GM23338 (cell line): ENCODE data around the gene U2AF1L4. TPM values are rescaled to one million over a fixed set of nuclear protein-coding genes. Genes with fewer than 3 reads are reported as not detected.

Source experiments
- ATAC-seq: fragments of 200-7000 bp; cut with Tn5 transposase; 3 replicates; pipeline ENCODE4 v1.9.1; 2020
- DNase-seq: peaks from one replicate; pipeline ENCODE4 v3.0.0-alpha.2; 2015; ENCODE audit warnings: low spot score
- H2AFZ ChIP-seq: fragments of 200-600 bp; sonication (generic); 2 replicates; pipeline ENCODE4 v1.8.0; 2016; ENCODE audit warnings: antibody characterized with exemption, mild to moderate bottlenecking, moderate library complexity
- H3F3A ChIP-seq: fragments of 200-600 bp; sonication (generic); replicated peaks from 2 replicates; pipeline ENCODE4 v1.8.0; 2017; ENCODE audit warnings: antibody characterized with exemption, mixed run types, low read depth
- H3K27ac ChIP-seq: fragments of 200-600 bp; sonication (generic); 2 replicates; pipeline ENCODE4 v1.6.1; 2016; ENCODE audit warnings: low read depth
- H3K27me3 ChIP-seq: fragments of 200-600 bp; sonication (generic); 2 replicates; pipeline ENCODE4 v1.8.0; 2016; ENCODE audit warnings: mild to moderate bottlenecking, mixed run types, moderate library complexity; ENCODE audit not compliant: insufficient read depth
- H3K36me3 ChIP-seq: fragments of 200-600 bp; sonication (generic); 2 replicates; pipeline ENCODE4 v1.8.0; 2016; ENCODE audit warnings: mild to moderate bottlenecking; ENCODE audit not compliant: insufficient read depth
- H3K4me1 ChIP-seq: fragments of 200-600 bp; sonication (generic); 2 replicates; pipeline ENCODE4 v1.8.0; 2016; ENCODE audit warnings: mild to moderate bottlenecking, moderate library complexity; ENCODE audit not compliant: insufficient read depth
- H3K4me2 ChIP-seq: fragments of 200-600 bp; sonication (generic); 2 replicates; pipeline ENCODE4 v1.7.1; 2017; ENCODE audit warnings: mixed run types
- H3K4me3 ChIP-seq: fragments of 200-600 bp; sonication (generic); 2 replicates; pipeline ENCODE4 v1.6.1; 2016; ENCODE audit warnings: mixed run types
- H3K79me2 ChIP-seq: fragments of 200-600 bp; sonication (generic); replicated peaks from 2 replicates; pipeline ENCODE4 v1.8.0; 2017; ENCODE audit warnings: mild to moderate bottlenecking; ENCODE audit not compliant: insufficient read depth
- H3K9me2 ChIP-seq: fragments of 200-600 bp; sonication (generic); 2 replicates; pipeline ENCODE4 v1.8.0; 2017; ENCODE audit not compliant: insufficient read depth
- H4K20me1 ChIP-seq: fragments of 200-600 bp; sonication (generic); replicated peaks from 2 replicates; pipeline ENCODE4 v1.8.0; 2017; ENCODE audit warnings: mild to moderate bottlenecking; ENCODE audit not compliant: insufficient read depth
- H3K27ac Mint-ChIP-seq: 2 replicates; pipeline ENCODE4 v1.8.0; 2020; ENCODE audit warnings: inconsistent platforms, mild to moderate bottlenecking, moderate library complexity, mixed read lengths
- H3K27me3 Mint-ChIP-seq: 3 replicates; pipeline ENCODE4 v1.8.0; 2022; ENCODE audit warnings: low read depth, mild to moderate bottlenecking, moderate library complexity, mixed read lengths, inconsistent platforms; ENCODE audit not compliant: insufficient read depth, poor library complexity
- H3K36me3 Mint-ChIP-seq: 3 replicates; pipeline ENCODE4 v1.8.0; 2021; ENCODE audit warnings: low read depth, mild to moderate bottlenecking, inconsistent platforms, moderate library complexity, mixed read lengths
- H3K4me1 Mint-ChIP-seq: 3 replicates; pipeline ENCODE4 v1.8.0; 2020; ENCODE audit warnings: mild to moderate bottlenecking, inconsistent platforms, mixed read lengths
- H3K4me3 Mint-ChIP-seq: 3 replicates; pipeline ENCODE4 v1.8.0; 2021; ENCODE audit warnings: moderate library complexity, mild to moderate bottlenecking, inconsistent platforms, mixed read lengths
- H3K9me3 Mint-ChIP-seq: 3 replicates; pipeline ENCODE4 v1.8.0; 2020; ENCODE audit warnings: moderate library complexity, mild to moderate bottlenecking, inconsistent platforms, mixed read lengths
- EZH2 ChIP-seq: fragments of 200-600 bp; sonication (generic); IDR thresholded peaks from one replicate; pipeline ENCODE4 v1.8.0; 2017; ENCODE audit warnings: antibody characterized with exemption, mild to moderate bottlenecking, low read depth; ENCODE audit not compliant: unreplicated experiment
- JUNB ChIP-seq: IDR thresholded peaks from one replicate; pipeline ENCODE4 v1.6.1; 2016; ENCODE audit warnings: antibody characterized with exemption; ENCODE audit not compliant: unreplicated experiment
- STAT1 ChIP-seq: IDR thresholded peaks from one replicate; pipeline ENCODE4 v1.6.1; 2016; ENCODE audit warnings: antibody characterized with exemption; ENCODE audit not compliant: unreplicated experiment
- ZNF331 ChIP-seq: fragments of 250-450 bp; sonication (Bioruptor Pico); IDR thresholded peaks from 2 replicates; pipeline ENCODE4 v1.5.0; 2020; ENCODE audit warnings: low read depth, mild to moderate bottlenecking, moderate library complexity
- ZNF462 ChIP-seq: fragments of 250-450 bp; sonication (Bioruptor Pico); IDR thresholded peaks from 2 replicates; pipeline ENCODE4 v1.5.0; 2020; ENCODE audit warnings: mild to moderate bottlenecking, moderate library complexity
- polyA plus RNA-seq: library from polyadenylated mRNA; unstranded; fragments of >200 nt; fragmentation: Nextera tagmentation; extraction: Ambion mirVana; gene quantifications from 2 replicates; pipeline ENCODE4 v1.2.1, GENCODE V29; 2016
- total RNA-seq: library from RNA; depleted of rRNA; stranded (reverse); fragments of >200 nt; shearing (Covaris generic); gene quantifications from 2 replicates; pipeline ENCODE4 v1.2.3, GENCODE V29; 2014

The U2AF1L4 gene
- total and polyA plus RNA-seq, 2 experiments from 2014 or later = 13.1 to 23.7 TPM

GRCh38 chr19:35738887-35739229, 6.4 kb downstream of the U2AF1L4 start:
- ATAC-seq = no peak
- Histone ChIP-seq H3K4me3 (no peak overlapping the region), H3F3A (peaks cover 10% of the 10 kb centered on the region), H3K4me2 (no peak overlapping the region), H3K36me3 (peaks cover 4% of the 10 kb centered on the region; the same call in 1 of the 2 replicates), H4K20me1 (no peaks in the 10 kb centered on the region; the same call in 1 of the 2 replicates), H3K27ac (no peak overlapping the region), H3K4me1 (peaks cover 4% of the 10 kb centered on the region; the same call in 1 of the 2 replicates), H3K27me3 (no peaks in the 10 kb centered on the region), H3K79me2 (no peaks in the 10 kb centered on the region), H3K9me2 (no peaks in the 10 kb centered on the region), H2AFZ (no peak overlapping the region)
- H3K4me1 Mint-ChIP-seq = peaks cover 5% of the 10 kb centered on the region
- no peaks in the 10 kb centered on the region; the same call in 2 of the 3 replicates for H3K9me3 Mint-ChIP-seq
- peaks cover 51% of the 10 kb centered on the region for H3K36me3 Mint-ChIP-seq
- TF ChIP-seq ZNF331 (CRISPR knock-in tag) = no peak
- TF ChIP-seq ZNF462 (CRISPR knock-in tag) = no peak
- TF ChIP-seq EZH2 = no peak
- TF ChIP-seq STAT1 = no peak
- no peak for TF ChIP-seq JUNB
- DNase-seq = no peak
- no peak overlapping the region for H3K27ac Mint-ChIP-seq
- H3K27me3 Mint-ChIP-seq = peaks cover 6% of the 10 kb centered on the region
- H3K4me3 Mint-ChIP-seq = no peak overlapping the region; the same call in 2 of the 3 replicates
